ENCODE data around the gene CBX1. TPM values are rescaled to one million over a fixed set of nuclear protein-coding genes. Genes with fewer than 3 reads are reported as not detected.

Gene CBX1
- total and polyA plus RNA-seq, 12 donors = 13.2 to 56.3 (median 37.3) TPM

DNA sequence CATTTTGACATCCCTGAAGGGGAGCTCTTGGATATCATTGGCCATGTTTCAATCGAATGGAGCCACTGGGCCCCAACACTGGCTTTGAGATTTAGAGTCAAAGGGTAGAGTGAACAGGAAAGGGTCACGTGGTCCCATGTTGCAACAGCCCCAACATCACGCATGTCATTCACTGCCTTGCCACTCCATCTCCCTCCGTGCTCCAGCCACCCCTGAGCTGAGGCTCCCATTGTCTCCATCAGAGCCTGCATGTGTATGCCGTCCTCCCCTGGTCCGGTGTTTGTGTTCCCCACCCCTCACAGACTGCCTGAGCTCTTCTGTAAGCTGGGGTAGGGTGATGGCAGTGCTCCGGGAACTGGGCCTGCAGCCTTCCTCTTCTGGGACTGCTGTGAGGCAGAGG, 41.0 kb downstream of the CBX1 start:
- Histone ChIP-seq H3K27ac (peak overlapping the region in 2 of 5 donors; percentile 17 to 34), H3K4me3 (no peak overlapping the region), H3K9me3 (replicated peaks in 1 of 3) (no peaks in the 10 kb centered on the region), H3K27me3 (no peaks in the 10 kb centered on the region), H3K4me1 (replicated peaks in 1 of 2) (peaks cover 15 to 38% of the 10 kb centered on the region in 2 donors), H3K36me3 (replicated peaks in 1 of 2) (peaks cover 0 to 84% of the 10 kb centered on the region in 2 donors)
- WGBS, 4 donors = 56 to 64% (median 58%) methylated on average over 5 to 7 of the region's 7 CpGs
- TF ChIP-seq POLR2A (IDR thresholded peaks at IDR 0.05) = no peak
- intact Hi-C loops (cut with DNase I) = no loop called here
- DNase-seq = peak in 2 of 7 donors; percentile 11 to 36

- intact Hi-C loops (cut with DNase I) = no loop called here
- peaks cover 16 to 36% of the 10 kb centered on the region in 2 donors for H3K4me1 ChIP-seq (replicated peaks in 1 of 2)
- TF ChIP-seq CTCF (IDR thresholded peaks at IDR 0.05) (no peak), POLR2A (IDR thresholded peaks at IDR 0.05) (no peak)
- H3K27me3 ChIP-seq = no peaks in the 10 kb centered on the region
- no peak overlapping the region for H3K4me3 ChIP-seq
- H3K36me3 ChIP-seq (replicated peaks in 1 of 2) = peaks cover 0 to 75% of the 10 kb centered on the region in 2 donors
- H3K27ac ChIP-seq = peak overlapping the region in 1 of 5 donors; percentile 34
- no peak for DNase-seq
- WGBS, 4 donors = 89 to 94% (median 91%) methylated on average over 28 to 32 of the region's 32 CpGs
- no peaks in the 10 kb centered on the region for H3K9me3 ChIP-seq (replicated peaks in 1 of 3)
Measured at GRCh38 chr17:48059125-48059668, 42.1 kb downstream of the CBX1 start.

GRCh38 chr17:48058393-48059124, 42.7 kb downstream of the CBX1 start:
- TF ChIP-seq CTCF (IDR thresholded peaks at IDR 0.05) = no peak
- TF ChIP-seq POLR2A (IDR thresholded peaks at IDR 0.05) = no peak
- no peak overlapping the region for H3K4me3 ChIP-seq
- H3K36me3 ChIP-seq (replicated peaks in 1 of 2) = peaks cover 0 to 73% of the 10 kb centered on the region in 2 donors
- intact Hi-C loops (cut with DNase I) = no loop called here
- no peak for DNase-seq
- H3K27ac ChIP-seq = peak overlapping the region in 2 of 5 donors; percentile 10 to 38
- H3K4me1 ChIP-seq (replicated peaks in 1 of 2) = peaks cover 18 to 37% of the 10 kb centered on the region in 2 donors
- WGBS, 4 donors = 78 to 92% (median 85%) methylated on average over 8 to 11 of the region's 11 CpGs
- H3K27me3 ChIP-seq = no peaks in the 10 kb centered on the region
- H3K9me3 ChIP-seq (replicated peaks in 1 of 3) = no peaks in the 10 kb centered on the region

GRCh38 chr17:48057626-48058025, 43.7 kb downstream of the CBX1 start:
- Histone ChIP-seq H3K36me3 (replicated peaks in 1 of 2) (peaks cover 0 to 63% of the 10 kb centered on the region in 2 donors), H3K4me1 (replicated peaks in 1 of 2) (peaks cover 27 to 46% of the 10 kb centered on the region in 2 donors), H3K9me3 (replicated peaks in 1 of 3) (no peaks in the 10 kb centered on the region), H3K4me3 (no peak overlapping the region), H3K27me3 (no peaks in the 10 kb centered on the region), H3K27ac (peak overlapping the region in 2 of 5 donors; percentile 10 to 38)
- DNase-seq = peak in 2 of 7 donors; percentile 34 to 48
- WGBS, 4 donors = 28 to 44% (median 32%) methylated on average over 4 of the region's 4 CpGs
- intact Hi-C loops (cut with DNase I) = no loop called here
- TF ChIP-seq POLR2A (IDR thresholded peaks at IDR 0.05) (no peak), CTCF (IDR thresholded peaks at IDR 0.05) (no peak)
